Measurements from ENCODE around the gene USP12.

GRCh38 chr13:27182844-27183497 is 11.4 kb upstream of the USP12 start:
- TF ChIP-seq EZH2 (IDR thresholded peaks at IDR 0.05) (no peak), POLR2AphosphoS5 (IDR thresholded peaks at IDR 0.05; ENCODE audit: borderline replicate concordance, low read depth, low read length) (no peak), FOXP2 (optimal IDR thresholded peaks at IDR 0.05; ENCODE audit: control extremely low read depth, extremely low read length, insufficient read depth) (no peak)

Data from SK-N-MC (cell line).